Activated CD8-positive, alpha-beta memory T cell treated with anti-CD3 and anti-CD28 coated beads for 48 hours (primary cell): ENCODE results near the gene MARCHF7.
"Not testable (repeated sequence)": the region's sequence is repeated elsewhere in the genome, so short reads cannot be mapped to it uniquely, and the experiment has no call there.

Source experiments
- DNase-seq, 3 experiments: peaks; one replicate each; pipeline ENCODE4 v3.0.0-alpha.2; 2020; ENCODE audit warnings: low read depth in 2 of 3, low spot score in 2 of 3

Gene MARCHF7

DNA sequence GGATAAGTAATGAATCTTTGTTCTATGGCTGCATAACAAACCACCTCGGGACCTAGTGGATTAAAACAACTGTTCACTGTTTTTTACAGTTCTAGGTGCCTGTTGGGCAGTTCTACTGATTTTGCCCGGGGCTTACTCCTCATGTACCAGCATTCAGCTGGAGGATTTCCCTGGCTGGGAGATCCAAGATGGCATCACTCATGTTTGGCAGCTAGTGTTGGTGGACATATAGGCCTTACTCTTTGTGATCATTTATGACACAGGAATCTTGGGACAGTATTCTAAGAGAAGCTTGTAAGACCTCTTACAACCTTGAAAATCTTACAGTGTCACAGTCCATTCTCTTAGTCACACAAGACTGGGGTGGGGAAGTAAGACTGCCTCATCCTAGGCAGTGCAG is 4.6 kb downstream of the MARCHF7 start:
- no peak for DNase-seq

DNA sequence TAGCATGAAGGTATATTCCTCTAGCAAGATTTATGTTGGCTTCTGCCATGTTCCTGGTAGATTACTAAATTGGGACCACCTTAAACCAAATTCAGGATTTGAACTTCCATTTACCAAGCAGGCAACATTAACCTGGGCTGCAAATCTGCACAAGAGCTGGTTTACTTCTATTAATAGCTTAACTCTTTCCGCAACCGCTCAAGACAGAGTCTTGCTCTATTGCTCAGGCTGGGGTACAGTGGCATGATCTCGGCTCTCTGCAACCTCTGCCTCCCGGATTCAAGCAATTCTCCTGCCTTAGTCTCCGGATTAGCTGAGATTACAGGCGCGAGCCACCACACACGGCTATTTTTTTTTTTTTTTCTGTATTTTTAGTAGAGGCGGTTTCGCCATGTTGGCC is 8.4 kb downstream of the MARCHF7 start:
- DNase-seq = no peak

GRCh38 chr2:159722580-159722979 is 10.3 kb downstream of the MARCHF7 start:
- no peak for DNase-seq

GRCh38 chr2:159724795-159725572 is 12.7 kb downstream of the MARCHF7 start:
- not testable (repeated sequence) for DNase-seq

DNA sequence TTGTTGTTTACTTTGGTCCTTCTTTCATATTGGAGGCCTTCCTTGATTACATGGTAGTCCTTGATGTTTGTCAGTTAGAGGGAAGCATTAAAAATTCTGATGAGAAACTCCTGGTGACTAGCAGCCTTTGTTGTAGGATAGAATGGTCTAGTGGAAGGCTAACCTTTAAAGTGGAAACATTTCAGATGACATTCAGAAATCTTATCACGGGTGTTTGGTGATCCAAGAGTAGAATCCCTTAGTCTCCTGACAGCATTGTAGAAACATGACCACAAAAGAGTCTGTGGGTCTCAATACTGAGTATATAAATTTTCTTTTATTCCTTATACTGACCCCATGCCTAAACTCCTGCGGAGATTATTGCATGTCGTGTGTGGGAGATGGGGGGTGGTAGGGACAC is 13.4 kb downstream of the MARCHF7 start:
- DNase-seq = no peak

GRCh38 chr2:159728629-159729028 is 16.3 kb downstream of the MARCHF7 start:
- no peak for DNase-seq

DNA sequence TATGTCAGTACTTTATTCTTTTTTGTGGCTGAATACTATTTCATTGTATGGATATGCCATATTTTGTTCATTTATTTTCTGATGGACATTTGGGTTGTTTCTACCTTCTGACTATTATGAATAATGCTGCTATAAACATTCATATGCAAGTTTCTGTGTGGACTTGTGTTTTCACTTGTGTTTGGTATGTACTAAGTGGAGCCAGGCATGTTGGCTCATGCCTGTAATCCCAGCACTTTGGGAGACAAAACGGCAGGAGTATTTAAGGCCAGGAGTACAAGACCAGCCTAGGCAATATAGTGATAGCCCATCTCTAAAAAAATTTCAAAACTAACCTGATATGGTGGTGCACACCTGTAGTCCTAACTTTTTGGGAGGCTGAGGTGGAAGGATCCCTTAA is 23.3 kb downstream of the MARCHF7 start:
- DNase-seq = no peak

DNA sequence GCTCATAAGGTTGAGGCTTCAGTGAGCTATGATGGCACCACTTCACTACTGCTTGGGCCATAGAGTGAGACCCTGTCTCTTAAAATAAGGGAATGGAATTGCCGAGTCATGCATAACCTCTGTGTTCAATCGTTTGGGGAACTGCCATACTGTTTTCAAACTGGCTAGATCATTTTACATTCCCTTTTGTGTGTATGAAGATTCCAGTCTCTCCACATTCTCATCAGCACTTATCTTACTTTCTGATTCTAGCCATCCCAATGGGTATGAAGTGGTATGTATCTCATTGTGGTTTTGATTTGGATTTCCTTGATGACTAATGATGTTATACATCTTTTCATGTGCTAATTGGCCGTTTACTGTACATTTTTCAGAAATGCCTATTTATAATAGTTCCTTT is 23.7 kb downstream of the MARCHF7 start:
- no peak for DNase-seq

- DNase-seq = no peak
Measured at GRCh38 chr2:159737292-159737916, 25.1 kb downstream of the MARCHF7 start.

GRCh38 chr2:159737917-159738296 is 25.6 kb downstream of the MARCHF7 start:
- no peak for DNase-seq

- no peak for DNase-seq
Measured at GRCh38 chr2:159738509-159739390, 26.4 kb downstream of the MARCHF7 start.

DNA sequence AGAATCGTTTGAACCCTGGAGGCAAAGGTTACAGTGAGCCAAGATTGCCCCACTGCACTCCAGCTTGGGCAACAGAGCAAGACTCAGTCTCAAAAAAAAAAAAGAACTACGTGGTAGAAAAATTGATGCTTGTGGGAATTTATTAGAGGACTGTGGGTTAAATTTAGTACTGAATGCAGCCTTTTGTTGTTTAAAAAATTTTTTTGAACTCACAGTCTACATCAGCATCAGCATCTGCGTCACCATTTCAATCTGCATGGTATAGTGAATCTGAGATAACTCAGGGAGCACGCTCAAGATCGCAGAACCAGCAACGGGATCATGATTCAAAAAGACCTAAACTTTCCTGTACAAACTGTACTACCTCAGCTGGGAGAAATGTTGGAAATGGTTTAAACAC is 30.5 kb downstream of the MARCHF7 start:
- no peak for DNase-seq

GRCh38 chr2:159744363-159744762 is 32.1 kb downstream of the MARCHF7 start:
- DNase-seq = no peak

DNA sequence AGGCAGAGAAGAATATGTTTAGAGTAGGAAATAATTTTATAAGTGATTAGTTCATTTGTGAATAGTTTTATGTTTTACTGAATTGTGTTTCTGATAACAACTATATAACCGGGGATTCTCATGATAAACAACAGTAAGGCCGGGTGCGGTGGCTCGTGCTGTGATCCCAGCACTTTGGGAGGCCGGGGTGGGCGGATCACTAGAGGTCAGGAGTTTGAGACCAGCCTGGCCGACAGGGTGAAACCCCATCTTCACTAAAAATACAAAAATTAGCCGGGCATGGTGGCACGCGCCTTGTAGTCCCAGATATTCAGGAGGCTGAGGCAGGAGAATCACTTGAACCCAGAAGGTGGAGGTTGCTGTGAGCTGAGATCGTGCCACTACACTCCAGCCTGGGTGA is 32.9 kb downstream of the MARCHF7 start:
- DNase-seq = not testable (repeated sequence)

DNA sequence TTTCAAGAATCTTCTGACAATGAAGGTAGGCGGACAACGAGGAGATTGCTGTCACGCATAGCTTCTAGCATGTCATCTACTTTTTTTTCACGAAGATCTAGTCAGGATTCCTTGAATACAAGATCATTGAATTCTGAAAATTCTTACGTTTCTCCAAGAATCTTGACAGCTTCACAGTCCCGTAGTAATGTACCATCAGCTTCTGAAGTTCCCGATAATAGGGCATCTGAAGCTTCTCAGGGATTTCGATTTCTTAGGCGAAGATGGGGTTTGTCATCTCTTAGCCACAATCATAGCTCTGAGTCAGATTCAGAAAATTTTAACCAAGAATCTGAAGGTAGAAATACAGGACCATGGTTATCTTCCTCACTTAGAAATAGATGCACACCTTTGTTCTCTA is 35.8 kb downstream of the MARCHF7 start:
- DNase-seq = no peak

DNA sequence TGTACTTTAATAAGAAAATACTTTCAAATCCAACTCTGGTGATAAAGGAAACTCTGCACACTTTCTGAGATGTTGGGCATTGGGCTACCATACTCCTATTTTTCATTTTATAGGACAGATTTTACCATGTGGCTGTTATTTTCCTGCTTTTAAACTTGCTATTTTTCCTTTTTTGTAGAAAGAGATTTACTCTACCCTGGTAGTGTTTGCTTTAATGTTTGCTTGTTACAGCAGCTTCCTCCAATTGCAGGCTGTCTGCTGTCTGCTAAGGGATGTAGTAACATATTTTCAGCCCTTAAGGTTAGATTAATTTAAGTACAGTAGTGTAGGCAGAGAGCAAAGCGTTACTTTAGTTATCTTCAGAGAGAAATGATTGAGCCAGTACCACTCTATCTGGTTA is 38.6 kb downstream of the MARCHF7 start:
- DNase-seq = no peak

DNA sequence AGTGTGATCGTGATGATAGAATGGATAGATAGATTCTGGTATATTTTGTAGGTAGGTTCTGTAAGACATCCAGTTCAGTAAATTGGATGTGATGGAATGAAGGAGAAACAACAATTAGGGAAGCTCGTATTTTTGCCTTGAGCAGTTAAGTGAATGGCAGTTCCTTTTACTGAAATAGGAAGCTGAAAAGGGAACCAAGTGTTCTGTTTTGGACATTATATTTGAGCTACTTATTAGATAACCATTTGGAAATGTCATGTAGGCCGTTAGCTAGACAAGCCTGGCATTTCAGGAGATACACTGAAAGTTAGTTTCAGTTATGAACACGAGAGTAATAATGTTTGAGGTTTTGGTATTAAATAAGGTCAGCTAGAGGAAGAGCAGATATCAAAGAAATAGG is 41.5 kb downstream of the MARCHF7 start:
- DNase-seq = no peak

GRCh38 chr2:159755014-159755413 is 42.7 kb downstream of the MARCHF7 start:
- DNase-seq = no peak

DNA sequence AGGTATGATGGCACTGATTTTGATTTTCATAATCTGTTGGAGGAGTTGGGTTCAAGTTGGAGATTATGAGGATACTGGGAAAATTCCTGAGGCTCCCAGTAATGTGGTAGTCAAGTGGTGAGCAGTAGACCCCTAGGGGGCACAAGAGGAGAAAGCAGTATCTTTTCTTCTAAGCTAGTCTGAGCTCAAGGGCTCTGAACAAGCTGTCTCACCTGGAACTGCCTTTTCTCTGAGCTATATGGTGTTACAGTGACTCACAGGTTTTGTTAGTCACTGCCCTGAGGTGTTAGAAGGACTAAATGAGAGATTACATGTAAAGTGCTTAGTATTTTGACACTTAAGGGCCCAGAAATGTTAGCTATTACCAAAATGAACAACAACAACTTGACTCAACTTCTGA is 43.5 kb downstream of the MARCHF7 start:
- no peak for DNase-seq

- no peak for DNase-seq
Measured at GRCh38 chr2:159758239-159758638, 45.9 kb downstream of the MARCHF7 start.

DNA sequence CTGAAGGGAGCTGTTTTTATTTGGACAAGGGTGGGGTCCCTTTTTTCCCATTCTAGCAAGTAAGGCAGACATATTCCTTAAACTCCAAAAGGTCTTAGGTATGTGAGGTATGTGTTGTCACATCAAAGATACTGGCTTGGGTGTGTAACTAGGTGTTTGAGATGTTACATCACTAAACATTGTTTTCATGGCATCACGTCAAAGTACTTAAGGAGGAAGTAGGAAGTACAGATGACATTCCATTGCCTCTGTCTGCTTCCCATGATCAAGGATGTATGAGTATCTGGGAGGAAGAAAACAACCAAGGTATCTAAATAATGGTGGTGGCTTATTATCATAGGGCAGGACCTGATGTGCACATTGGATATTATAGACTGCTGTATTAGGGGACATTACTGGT is 46.4 kb downstream of the MARCHF7 start:
- DNase-seq = no peak

DNA sequence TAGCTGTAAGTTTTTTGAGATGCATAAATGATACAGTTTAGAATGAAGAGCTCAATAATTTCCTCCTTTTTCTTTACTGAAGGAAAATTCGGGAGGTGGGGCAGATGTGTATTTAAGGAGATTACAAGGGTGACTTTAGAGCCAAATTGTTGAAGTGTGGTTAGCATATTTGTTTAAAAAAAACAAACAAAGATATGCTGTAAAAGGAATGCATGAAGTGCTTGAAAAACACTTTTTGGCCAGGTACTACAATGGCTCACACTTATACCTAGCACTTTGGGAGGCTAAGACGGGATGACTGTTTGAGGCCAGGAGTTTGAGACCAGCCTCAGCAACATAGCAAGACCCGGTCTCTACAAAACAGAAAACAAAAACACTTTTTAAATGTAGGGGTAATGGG is 47.3 kb downstream of the MARCHF7 start:
- no peak for DNase-seq
